Aorta (tissue), 5 donors: ENCODE results near the gene PSMB4. TPM values are rescaled to one million over a fixed set of nuclear protein-coding genes. Genes with fewer than 3 reads are reported as not detected.

Experiments
- ATAC-seq: fragments of 200-7000 bp; cut with Tn5 transposase; one replicate; pipeline ENCODE4 v1.9.1; 2022; ENCODE audit warnings: moderate library complexity; ENCODE audit not compliant: low FRiP score
- DNase-seq, 2 donors: peaks; one replicate each; pipeline ENCODE4 v3.0.0-alpha.2; 2020
- H3K27ac ChIP-seq, 2 donors: one replicate each; pipeline ENCODE4 v1.5.1; 2013; ENCODE audit warnings: low read length in 2 of 2, mild to moderate bottlenecking in 2 of 2, moderate library complexity in 2 of 2, control low read depth in 1 of 2, inconsistent platforms in 1 of 2, low read depth in 1 of 2
- H3K27me3 ChIP-seq, 2 donors: one replicate each; pipeline ENCODE4 v1.6.1; 2013; ENCODE audit warnings: control low read depth in 1 of 2, low read length in 1 of 2, mild to moderate bottlenecking in 1 of 2, moderate library complexity in 1 of 2; ENCODE audit not compliant: insufficient read depth in 2 of 2, control insufficient read depth in 1 of 2
- H3K36me3 ChIP-seq, 2 donors: one replicate each; pipeline ENCODE4 v1.6.1; 2013; ENCODE audit warnings: control low read depth in 1 of 2, low read length in 1 of 2, mild to moderate bottlenecking in 1 of 2; ENCODE audit not compliant: insufficient read depth in 2 of 2, control insufficient read depth in 1 of 2
- H3K4me1 ChIP-seq, 2 donors: one replicate each; pipeline ENCODE4 v1.6.1; 2013; ENCODE audit warnings: low read length in 2 of 2, control low read depth in 1 of 2, mild to moderate bottlenecking in 1 of 2, moderate library complexity in 1 of 2; ENCODE audit not compliant: insufficient read depth in 2 of 2, control insufficient read depth in 1 of 2
- H3K4me3 ChIP-seq, 2 donors: one replicate each; pipeline ENCODE4 v1.5.1; 2013; ENCODE audit warnings: low read length in 2 of 2, control low read depth in 1 of 2, mild to moderate bottlenecking in 1 of 2
- H3K9me3 ChIP-seq: one replicate; pipeline ENCODE4 v1.6.1; 2013; ENCODE audit warnings: mild to moderate bottlenecking, low read length; ENCODE audit not compliant: control insufficient read depth
- WGBS, 2 donors: extraction: QIAGEN DNeasy Blood & Tissue Kit; methylation state at CpG; one replicate each; pipeline ENCODE4 v1.1.7; 2013; 5-methylcytosine and 5-hydroxymethylcytosine counted together
- intact Hi-C, 2 donors: fragments of 100-400 bp; cut with DNase I; formaldehyde crosslinking; loops; one replicate each; pipeline versions ENCODE4 v1.14.2 to v1.15.0; 2022
- polyA plus RNA-seq, 2 donors: library from polyadenylated mRNA; stranded (reverse); fragments of 200-250 nt; gene quantifications; one replicate each; pipeline ENCODE4 v1.2.3, GENCODE V29; 2013
- total RNA-seq, 2 donors: library from RNA; stranded (reverse); fragmentation: NEBNext Ultra II Directional; extraction: Animal tissue kit (Norgen Biotek cat#: 25700); gene quantifications; one replicate each; pipeline ENCODE4 v1.2.1, GENCODE V29; 2021
- donor health status: healthy with polysubstance abuse.
- donor health status: Bipolar disorder and iron deficiency.
- donor health status: DM: no; HTN: no; CAD: no.
- donor health status: DM: no; HTN: no; CAD: no.
- donor health status: DM: yes; HTN: yes; CAD: no.

The PSMB4 gene
- total and polyA plus RNA-seq, 4 donors, result 174 to 396 (median 219) TPM

DNA sequence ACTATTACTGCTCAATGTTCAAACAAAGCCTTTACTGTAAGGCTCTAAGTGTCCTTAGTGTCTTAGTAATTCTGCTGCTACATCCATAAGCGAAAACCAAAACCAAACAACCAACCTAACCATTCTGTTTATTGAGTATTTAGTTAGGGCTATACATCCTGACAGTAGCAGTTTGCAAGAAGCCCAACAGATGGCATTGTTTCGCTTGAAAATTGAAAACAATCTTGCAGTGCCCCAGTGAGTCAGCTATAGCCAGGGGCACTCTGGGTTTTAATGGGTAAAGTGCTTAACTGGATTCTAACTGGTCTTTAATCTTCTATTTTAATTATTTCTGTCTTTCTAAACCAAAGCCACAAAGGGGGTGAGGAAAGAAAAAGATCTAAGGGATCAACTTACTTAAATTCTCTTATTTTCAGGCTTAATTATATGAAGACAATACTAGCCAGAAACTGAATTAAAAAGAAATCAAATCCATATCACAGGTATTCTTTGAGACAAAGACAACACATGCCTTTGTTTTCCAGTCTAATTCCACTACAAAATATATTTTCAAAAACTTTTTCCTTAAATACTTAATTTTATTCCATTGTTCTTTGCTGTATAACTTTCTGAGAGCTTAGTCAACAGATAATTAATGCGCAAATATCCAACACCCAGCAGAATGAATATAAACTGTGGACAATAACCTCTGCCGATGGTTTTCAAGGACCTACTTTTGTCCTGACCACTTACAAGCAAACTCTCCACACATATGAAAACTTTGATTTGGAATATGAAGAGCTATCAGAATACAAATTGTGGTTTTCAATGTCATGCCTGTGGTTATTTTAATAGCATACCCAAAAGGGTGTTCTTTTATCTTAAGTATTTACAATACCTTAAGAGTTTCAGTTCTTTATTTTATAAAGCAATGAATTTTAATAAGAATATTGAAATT lies 44.7 kb downstream of the PSMB4 start:
- Histone ChIP-seq H3K27ac (no peak overlapping the region), H3K27me3 (no peaks in the 10 kb centered on the region), H3K4me1 (peaks cover 0 to 2% of the 10 kb centered on the region in 2 donors), H3K9me3 (no peaks in the 10 kb centered on the region), H3K36me3 (no peaks in the 10 kb centered on the region), H3K4me3 (no peak overlapping the region)
- peak; percentile 88 for ATAC-seq
- no peak for DNase-seq
- intact Hi-C loops, result loop anchor here (5.0 to 10.0 kb wide), 3 partner anchors 91 to 293 kb away; no protein-coding TSS in a partner anchor
- 54 to 60% methylated on average over 4 of the region's 4 CpGs for WGBS, 2 donors

DNA sequence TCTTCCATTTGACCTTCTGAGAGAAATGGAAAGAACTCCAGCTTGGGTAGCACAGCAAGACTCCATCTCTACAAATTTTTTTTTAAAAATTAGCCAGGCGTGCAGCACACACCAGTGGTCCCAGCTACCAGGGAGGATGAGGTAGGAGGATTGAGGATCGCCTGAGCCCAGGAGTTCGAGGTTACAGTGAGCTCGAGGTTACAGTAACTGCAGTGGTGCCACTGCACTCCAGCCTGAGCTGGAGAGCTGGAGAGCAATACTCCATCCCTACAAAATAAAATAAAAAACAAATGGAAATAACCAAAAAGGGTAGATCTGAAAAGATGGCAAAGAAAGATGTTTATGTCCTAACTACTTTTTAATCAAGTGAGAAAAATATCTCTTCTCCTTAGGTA lies 45.4 kb downstream of the PSMB4 start:
- Histone ChIP-seq H3K27ac (no peak overlapping the region), H3K9me3 (no peaks in the 10 kb centered on the region), H3K36me3 (no peaks in the 10 kb centered on the region), H3K4me3 (no peak overlapping the region), H3K27me3 (no peaks in the 10 kb centered on the region), H3K4me1 (peaks cover 0 to 2% of the 10 kb centered on the region in 2 donors)
- DNase-seq (no peak), ATAC-seq (no peak)
- intact Hi-C loops, result loop anchor here (5.0 to 10.0 kb wide), 3 partner anchors 90 to 293 kb away; no protein-coding TSS in a partner anchor
- 64 to 67% methylated on average over 4 of the region's 4 CpGs for WGBS, 2 donors

- no peaks in the 10 kb centered on the region for H3K4me1 ChIP-seq
- no peaks in the 10 kb centered on the region for H3K9me3 ChIP-seq
- no peaks in the 10 kb centered on the region for H3K36me3 ChIP-seq
- intact Hi-C loops, result loop anchor here in 1 of 2 donors (10.0 kb wide), 1 partner anchor 87 kb away; no protein-coding TSS in a partner anchor
- H3K4me3 ChIP-seq, result no peak overlapping the region
- no peak overlapping the region for H3K27ac ChIP-seq
- ATAC-seq (no peak), DNase-seq (no peak)
- WGBS, 2 donors, result 47 to 58% methylated on average over 2 of the region's 2 CpGs
- no peaks in the 10 kb centered on the region for H3K27me3 ChIP-seq
Observed at GRCh38 chr1:151447696-151448095, 48.3 kb downstream of the PSMB4 start.

Other genes starting within 250 kb of the PSMB4 start
- 1 to 10 TPM; 4.1 TPM for gene TNFAIP8L2, start 242.9 kb upstream of the PSMB4 start, total RNA-seq
- 1 to 10 TPM; 4.1 to 7.1 TPM for gene TNFAIP8L2, start 242.9 kb upstream of the PSMB4 start, polyA plus RNA-seq
- 1 to 10 TPM; 7.3 to 9.6 TPM for gene LYSMD1, start 233.7 kb upstream of the PSMB4 start, total RNA-seq
- gene LYSMD1, start 233.7 kb upstream of the PSMB4 start, polyA plus RNA-seq, result 1 to 10 TPM; 4.4 to 7.5 TPM
- gene SCNM1, start 233.4 kb upstream of the PSMB4 start, total RNA-seq, result 10 to 100 TPM; 27.3 to 33.8 TPM
- 10 to 100 TPM; 39.3 to 58.4 TPM for gene SCNM1, start 233.4 kb upstream of the PSMB4 start, polyA plus RNA-seq
- under 1 TPM in 1 of 2 donors, not detected in 1; 0.78 TPM for gene TMOD4, start 223.6 kb upstream of the PSMB4 start, total RNA-seq
- under 1 TPM in 1 of 2 donors, not detected in 1; 0.69 TPM for gene TMOD4, start 223.6 kb upstream of the PSMB4 start, polyA plus RNA-seq
- gene VPS72, start 209.4 kb upstream of the PSMB4 start, total RNA-seq, result 10 to 100 TPM; 37.1 to 40.8 TPM
- 10 to 100 TPM; 26.7 to 28.7 TPM for gene VPS72, start 209.4 kb upstream of the PSMB4 start, polyA plus RNA-seq
- 10 to 100 TPM; 64.0 to 67.6 TPM for gene PIP5K1A, start 201.0 kb upstream of the PSMB4 start, total RNA-seq
- gene PIP5K1A, start 201.0 kb upstream of the PSMB4 start, polyA plus RNA-seq, result 10 to 100 TPM; 16.5 to 22.7 TPM
- 100 to 1,000 TPM; 115 to 118 TPM for gene PSMD4, start 144.8 kb upstream of the PSMB4 start, total RNA-seq
- gene PSMD4, start 144.8 kb upstream of the PSMB4 start, polyA plus RNA-seq, result 100 to 1,000 TPM; 144 to 162 TPM
- gene ZNF687, start 117.3 kb upstream of the PSMB4 start, total RNA-seq, result 10 to 100 TPM; 18.4 to 24.0 TPM
- gene ZNF687, start 117.3 kb upstream of the PSMB4 start, polyA plus RNA-seq, result 1 to 10 TPM; 7.7 to 9.6 TPM
- gene PI4KB, start 72.2 kb upstream of the PSMB4 start, total RNA-seq, result 10 to 100 TPM; 49.0 to 60.9 TPM
- 10 to 100 TPM; 12.9 to 41.4 TPM for gene PI4KB, start 72.2 kb upstream of the PSMB4 start, polyA plus RNA-seq
- 10 to 100 TPM; 38.0 to 51.6 TPM for gene RFX5, start 52.3 kb upstream of the PSMB4 start, total RNA-seq
- gene RFX5, start 52.3 kb upstream of the PSMB4 start, polyA plus RNA-seq, result 10 to 100 TPM; 14.3 to 26.3 TPM
- gene SELENBP1, start 26.9 kb upstream of the PSMB4 start, total RNA-seq, result 10 to 100 TPM; 24.5 to 66.3 TPM
- gene SELENBP1, start 26.9 kb upstream of the PSMB4 start, polyA plus RNA-seq, result 100 to 1,000 TPM in 1 of 2 donors, 10 to 100 TPM in 1; 48.3 to 171 TPM
- 100 to 1,000 TPM in 1 of 2 donors, 10 to 100 TPM in 1; 96.0 to 144 TPM for gene POGZ, start 59.9 kb downstream of the PSMB4 start, total RNA-seq
- 10 to 100 TPM; 11.6 to 34.6 TPM for gene POGZ, start 59.9 kb downstream of the PSMB4 start, polyA plus RNA-seq
- gene CGN, start 111.8 kb downstream of the PSMB4 start, total RNA-seq, result 1 to 10 TPM in 1 of 2 donors, under 1 TPM in 1; 0.23 to 1.7 TPM
- gene CGN, start 111.8 kb downstream of the PSMB4 start, polyA plus RNA-seq, result 10 to 100 TPM in 1 of 2 donors, under 1 TPM in 1; 0.36 to 27.5 TPM
- gene TUFT1, start 140.7 kb downstream of the PSMB4 start, total RNA-seq, result 10 to 100 TPM in 1 of 2 donors, 1 to 10 TPM in 1; 6.5 to 11.2 TPM
- 1 to 10 TPM; 3.9 to 4.5 TPM for gene TUFT1, start 140.7 kb downstream of the PSMB4 start, polyA plus RNA-seq
- gene SNX27, start 212.5 kb downstream of the PSMB4 start, total RNA-seq, result 10 to 100 TPM; 34.7 to 48.0 TPM
- 1 to 10 TPM; 5.6 to 6.4 TPM for gene SNX27, start 212.5 kb downstream of the PSMB4 start, polyA plus RNA-seq